GM21526 (cell line): ENCODE results near the gene AGXT.

ENCODE experiments used
- ATAC-seq: cut with Tn5 transposase; IDR thresholded peaks from one replicate; pipeline ENCODE4 v1.9.1; 2021; ENCODE audit warnings: moderate library complexity; ENCODE audit not compliant: unreplicated experiment, low FRiP score

AGXT gene

DNA sequence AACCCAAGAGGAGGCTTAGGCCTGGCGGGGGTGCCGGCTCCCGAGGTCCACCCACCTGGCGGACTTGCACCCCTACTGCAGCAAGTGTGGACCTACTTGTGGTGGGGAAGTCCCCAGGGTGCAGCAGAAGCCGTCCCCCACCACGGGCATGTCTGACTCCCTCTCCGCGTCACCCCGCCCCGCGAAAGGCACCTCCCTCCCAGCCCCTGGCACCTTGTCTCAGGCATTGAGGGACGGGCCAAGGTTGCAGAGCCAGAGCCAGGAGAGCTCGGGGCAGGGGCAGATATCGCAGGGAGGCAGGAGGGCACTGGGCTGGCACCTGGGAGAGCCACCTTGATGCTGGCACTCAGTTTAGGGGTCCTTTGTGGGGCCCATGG, 56.6 kb downstream of the AGXT start:
- ATAC-seq: no peak

DNA sequence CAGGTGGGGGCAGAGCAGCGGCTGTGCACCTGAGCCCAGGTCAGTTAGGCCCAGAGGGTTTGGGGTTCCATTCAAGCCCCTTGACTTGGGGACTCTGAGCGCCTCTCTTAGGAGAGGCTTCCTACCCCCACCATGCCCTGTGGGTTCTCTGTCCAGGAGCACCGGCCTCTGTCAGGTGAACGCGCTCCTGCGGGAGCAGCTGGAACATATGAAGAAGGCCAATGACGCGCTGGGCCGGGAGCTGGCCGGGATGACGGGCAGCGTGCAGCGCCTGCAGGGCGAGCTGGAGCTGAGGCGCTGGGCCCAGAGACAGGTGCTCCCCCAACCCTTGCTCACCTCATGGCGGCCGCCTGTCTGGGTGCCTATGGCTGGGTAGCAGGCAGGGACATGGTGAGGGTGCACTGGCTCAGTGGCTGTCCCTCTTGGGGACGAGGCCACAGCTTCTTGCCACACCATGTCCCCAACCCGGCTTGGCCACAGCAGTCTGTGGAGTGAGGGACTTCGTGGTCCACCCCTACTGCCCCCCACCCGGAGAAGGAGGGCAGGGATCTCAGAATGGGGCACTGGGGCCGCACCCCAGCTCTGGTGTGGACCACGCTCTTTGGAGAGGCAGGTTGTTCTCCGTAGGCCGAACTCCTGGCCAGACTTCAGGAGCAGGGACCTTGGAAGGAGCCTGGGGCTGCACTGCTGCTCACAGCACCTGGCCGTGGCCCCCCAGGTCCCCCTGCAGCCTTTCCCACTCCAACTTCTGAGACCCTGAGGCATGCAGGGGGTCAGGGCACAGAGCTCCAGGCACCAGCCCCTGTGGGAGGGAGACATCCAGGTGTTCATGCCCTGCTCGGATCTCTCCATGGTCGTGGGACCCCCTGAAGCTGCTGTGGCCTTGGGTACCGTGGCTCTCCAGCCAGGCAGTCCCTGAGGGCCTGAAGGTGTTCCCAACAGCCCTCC, 57.2 kb downstream of the AGXT start:
- no peak for ATAC-seq

DNA sequence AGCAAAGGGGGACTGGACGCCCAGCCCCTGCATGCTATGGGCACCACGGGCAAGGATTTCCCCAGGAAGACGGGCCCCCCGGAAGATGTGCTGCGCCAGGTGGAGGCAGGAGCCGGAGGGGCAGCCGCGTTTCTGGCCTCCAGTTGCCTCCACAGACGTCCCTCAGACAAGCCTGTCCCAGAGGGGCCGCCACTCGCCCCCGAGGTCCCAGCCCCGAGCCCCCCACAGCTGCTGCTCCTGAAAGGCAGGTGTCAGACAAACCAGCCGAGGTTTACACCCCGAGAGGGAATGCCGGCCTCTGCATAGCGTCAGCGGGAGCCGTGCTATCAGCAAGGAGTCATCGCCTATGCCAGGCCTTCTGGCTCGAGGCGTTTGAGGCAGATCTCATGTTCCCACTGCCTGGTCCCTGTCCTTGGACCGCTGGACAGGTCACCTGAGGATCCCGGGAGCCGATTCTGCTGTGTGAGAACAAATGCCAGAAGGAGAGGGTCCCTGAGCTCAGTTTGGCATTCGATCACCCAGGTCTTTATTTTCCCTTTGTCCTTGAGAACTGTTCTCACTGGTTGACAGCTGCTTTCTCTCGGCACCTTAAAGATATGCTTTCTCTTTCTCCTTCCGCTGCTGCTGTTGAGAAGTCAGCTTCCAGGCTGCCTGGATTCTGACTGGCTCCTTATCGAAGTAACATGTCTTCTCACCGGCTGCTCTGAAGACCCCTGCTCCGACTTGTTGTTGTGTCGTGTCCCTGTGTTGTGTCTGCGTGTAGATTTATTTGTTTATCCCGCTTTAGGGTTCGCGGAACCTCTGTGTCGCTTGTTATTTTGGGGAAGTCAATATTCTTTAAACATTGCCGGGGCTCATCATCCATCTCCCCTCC, 58.1 kb downstream of the AGXT start:
- no peak for ATAC-seq

DNA sequence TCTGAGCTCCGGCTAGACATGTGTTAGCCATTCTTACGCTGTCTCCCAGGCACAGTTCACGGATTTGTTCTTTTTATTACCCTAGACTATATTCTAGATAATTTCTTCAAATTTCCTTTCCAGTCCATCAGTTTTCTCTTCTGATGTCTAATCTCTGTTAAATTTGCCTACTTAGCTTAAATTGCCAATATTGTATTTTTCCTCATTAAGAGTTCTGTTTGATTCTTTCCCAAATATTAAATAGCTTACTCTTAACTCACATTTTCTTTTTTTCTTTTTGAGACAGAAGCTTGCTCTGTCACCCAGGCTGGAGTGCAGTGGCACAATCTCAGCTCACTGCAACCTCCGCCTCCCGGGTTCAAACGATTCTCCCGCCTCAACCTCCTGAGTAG, 58.8 kb downstream of the AGXT start:
- no peak for ATAC-seq

DNA sequence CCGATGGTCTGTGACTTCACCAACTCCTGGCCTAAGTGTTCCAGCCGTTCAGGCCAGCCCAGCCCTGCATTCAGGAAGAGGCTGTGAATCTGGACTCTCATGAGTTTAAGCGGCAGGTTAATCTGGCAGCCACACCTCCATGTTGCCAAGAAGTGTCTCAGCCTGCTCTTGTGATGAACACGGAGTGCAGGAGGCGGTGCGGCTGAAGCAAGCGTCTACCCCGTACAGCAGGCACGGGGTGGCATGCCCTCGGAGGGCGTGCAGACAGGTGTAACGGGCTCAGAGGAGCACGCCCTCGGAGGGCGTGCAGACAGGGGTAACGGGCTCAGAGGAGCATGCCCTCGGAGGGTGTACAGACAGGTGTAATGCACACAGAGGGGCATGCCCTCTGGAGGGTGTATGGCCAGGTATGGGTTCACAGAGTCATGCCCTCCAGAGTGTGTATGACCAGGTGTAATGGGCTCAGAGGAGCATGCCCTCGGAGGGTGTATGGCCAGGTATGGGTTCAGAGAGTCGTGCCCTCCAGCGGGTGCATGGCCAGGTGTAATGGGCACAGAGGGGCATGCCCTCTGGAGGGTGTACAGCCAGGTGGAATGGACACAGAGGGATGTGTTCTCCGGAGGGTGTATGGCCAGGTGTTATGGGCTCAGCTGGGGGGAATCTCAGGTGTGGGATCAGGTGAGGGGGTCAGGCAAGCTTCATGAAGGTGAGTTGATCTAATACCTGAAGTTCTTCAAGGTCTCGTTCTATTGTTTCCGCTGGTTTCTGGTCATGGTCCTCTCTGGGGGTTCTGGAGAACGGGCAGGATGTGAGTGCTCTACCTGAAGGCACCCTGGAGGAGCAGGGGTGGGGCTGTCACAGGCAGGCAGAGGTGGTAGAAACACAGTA, 60.1 kb downstream of the AGXT start:
- ATAC-seq: no peak

DNA sequence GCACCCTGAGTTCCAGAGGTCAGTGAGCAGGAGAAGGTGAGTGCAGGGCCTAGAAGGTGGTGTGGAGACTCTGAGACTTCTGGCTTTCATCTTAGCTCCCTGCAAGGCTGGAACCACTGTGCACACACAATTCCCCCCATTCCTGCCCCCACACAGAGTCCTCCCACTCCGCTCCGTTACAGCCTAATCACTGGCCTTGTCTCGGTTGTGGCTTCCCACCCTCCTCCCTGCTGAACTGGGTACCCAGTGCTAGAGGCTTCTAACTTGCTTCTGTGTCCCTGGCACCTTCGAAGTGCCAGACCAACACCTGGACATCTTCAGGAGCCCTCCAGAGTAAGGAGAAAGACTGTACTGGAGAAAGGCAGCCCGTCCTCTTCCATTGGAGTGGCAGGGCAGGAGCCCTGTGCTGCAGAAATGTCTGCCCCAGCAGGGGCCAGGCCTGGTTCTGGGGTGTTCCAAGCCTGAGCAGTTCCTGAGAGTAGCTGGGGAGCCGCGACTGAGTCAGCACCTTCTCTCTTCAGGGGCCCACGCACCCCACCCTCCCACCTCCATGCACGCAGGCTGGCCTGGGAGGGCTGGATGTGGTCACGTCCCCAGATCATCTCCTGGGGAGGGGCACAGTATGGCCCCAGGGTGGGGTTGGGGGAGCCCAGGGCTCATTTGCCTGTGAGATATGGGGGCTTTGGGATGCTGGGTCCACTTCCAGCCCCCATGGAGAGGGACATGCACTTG, 60.9 kb downstream of the AGXT start:
- ATAC-seq: no peak
